GM23338 (cell line): ENCODE results near the gene NUBPL.

Experiments used
- EZH2 ChIP-seq: fragments of 200-600 bp; sonication (generic); IDR thresholded peaks from one replicate; pipeline ENCODE4 v1.8.0; 2017; ENCODE audit warnings: antibody characterized with exemption, mild to moderate bottlenecking, low read depth; ENCODE audit not compliant: unreplicated experiment
- EZH2phosphoT487 ChIP-seq: fragments of 200-600 bp; sonication (generic); IDR thresholded peaks from one replicate; pipeline ENCODE4 v1.8.1; 2018; ENCODE audit warnings: antibody characterized with exemption; ENCODE audit not compliant: unreplicated experiment
- JUNB ChIP-seq: IDR thresholded peaks from one replicate; pipeline ENCODE4 v1.6.1; 2016; ENCODE audit warnings: antibody characterized with exemption; ENCODE audit not compliant: unreplicated experiment
- NANOG ChIP-seq: IDR thresholded peaks from 2 replicates; pipeline ENCODE4 v1.6.1; 2016; ENCODE audit warnings: antibody characterized with exemption, borderline replicate concordance
- POLR2AphosphoS5 ChIP-seq: IDR thresholded peaks from 2 replicates; pipeline ENCODE4 v1.6.1; 2016; ENCODE audit warnings: antibody characterized with exemption, low read depth
- ZNF331 ChIP-seq: fragments of 250-450 bp; sonication (Bioruptor Pico); IDR thresholded peaks from 2 replicates; pipeline ENCODE4 v1.5.0; 2020; ENCODE audit warnings: low read depth, mild to moderate bottlenecking, moderate library complexity
- TF ChIP-seq, protein P1 (sequence below), 2 experiments: fragments of 200-600 bp in 1 of 2; sonication (generic) in 1 of 2; conservative IDR thresholded peaks; 2 replicates each; pipeline versions ENCODE4 v1.5.1 to v1.6.1; 2016 to 2017; ENCODE audit warnings: antibody characterized with exemption in 2 of 2, low read depth in 2 of 2, mild to moderate bottlenecking in 2 of 2, moderate library complexity in 1 of 2
- TF ChIP-seq, protein P2 (sequence below): IDR thresholded peaks from 2 replicates; pipeline ENCODE4 v1.6.1; 2016; ENCODE audit warnings: antibody characterized with exemption
- TF ChIP-seq, protein P3 (sequence below): IDR thresholded peaks from one replicate; pipeline ENCODE4 v1.6.1; 2018; ENCODE audit warnings: antibody characterized with exemption; ENCODE audit not compliant: unreplicated experiment

DNA sequence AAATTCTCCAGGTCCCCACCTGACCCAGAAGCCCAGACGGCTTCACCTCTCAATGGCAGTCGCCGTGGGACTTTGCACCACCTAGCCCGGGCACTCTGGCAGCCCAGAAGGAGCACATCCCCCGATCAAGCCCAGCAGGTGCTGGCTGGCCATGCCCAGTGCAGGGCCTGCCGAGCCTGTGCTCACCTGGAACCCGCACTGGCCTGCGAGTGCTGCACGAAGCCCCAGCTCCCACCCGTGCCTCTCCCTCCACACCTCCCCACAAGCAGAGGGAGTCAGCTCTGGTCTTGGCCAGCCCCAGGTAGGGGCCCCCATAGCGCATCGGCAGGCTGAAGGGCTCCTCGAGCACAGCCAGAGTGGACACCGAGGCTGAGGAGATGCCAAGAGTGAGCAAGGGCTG, 144.5 kb downstream of the NUBPL start:
- TF ChIP-seq, protein P1, sequence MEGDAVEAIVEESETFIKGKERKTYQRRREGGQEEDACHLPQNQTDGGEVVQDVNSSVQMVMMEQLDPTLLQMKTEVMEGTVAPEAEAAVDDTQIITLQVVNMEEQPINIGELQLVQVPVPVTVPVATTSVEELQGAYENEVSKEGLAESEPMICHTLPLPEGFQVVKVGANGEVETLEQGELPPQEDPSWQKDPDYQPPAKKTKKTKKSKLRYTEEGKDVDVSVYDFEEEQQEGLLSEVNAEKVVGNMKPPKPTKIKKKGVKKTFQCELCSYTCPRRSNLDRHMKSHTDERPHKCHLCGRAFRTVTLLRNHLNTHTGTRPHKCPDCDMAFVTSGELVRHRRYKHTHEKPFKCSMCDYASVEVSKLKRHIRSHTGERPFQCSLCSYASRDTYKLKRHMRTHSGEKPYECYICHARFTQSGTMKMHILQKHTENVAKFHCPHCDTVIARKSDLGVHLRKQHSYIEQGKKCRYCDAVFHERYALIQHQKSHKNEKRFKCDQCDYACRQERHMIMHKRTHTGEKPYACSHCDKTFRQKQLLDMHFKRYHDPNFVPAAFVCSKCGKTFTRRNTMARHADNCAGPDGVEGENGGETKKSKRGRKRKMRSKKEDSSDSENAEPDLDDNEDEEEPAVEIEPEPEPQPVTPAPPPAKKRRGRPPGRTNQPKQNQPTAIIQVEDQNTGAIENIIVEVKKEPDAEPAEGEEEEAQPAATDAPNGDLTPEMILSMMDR (conservative IDR thresholded peaks at IDR 0.05; ENCODE audit: low read depth in 2 of 2) = no peak
- no peak for TF ChIP-seq EZH2
- TF ChIP-seq JUNB = no peak
- TF ChIP-seq EZH2phosphoT487 = no peak
- no peak for TF ChIP-seq ZNF331
- TF ChIP-seq POLR2AphosphoS5 = no peak
- TF ChIP-seq, protein P2, sequence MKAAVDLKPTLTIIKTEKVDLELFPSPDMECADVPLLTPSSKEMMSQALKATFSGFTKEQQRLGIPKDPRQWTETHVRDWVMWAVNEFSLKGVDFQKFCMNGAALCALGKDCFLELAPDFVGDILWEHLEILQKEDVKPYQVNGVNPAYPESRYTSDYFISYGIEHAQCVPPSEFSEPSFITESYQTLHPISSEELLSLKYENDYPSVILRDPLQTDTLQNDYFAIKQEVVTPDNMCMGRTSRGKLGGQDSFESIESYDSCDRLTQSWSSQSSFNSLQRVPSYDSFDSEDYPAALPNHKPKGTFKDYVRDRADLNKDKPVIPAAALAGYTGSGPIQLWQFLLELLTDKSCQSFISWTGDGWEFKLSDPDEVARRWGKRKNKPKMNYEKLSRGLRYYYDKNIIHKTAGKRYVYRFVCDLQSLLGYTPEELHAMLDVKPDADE = no peak
- TF ChIP-seq, protein P3, sequence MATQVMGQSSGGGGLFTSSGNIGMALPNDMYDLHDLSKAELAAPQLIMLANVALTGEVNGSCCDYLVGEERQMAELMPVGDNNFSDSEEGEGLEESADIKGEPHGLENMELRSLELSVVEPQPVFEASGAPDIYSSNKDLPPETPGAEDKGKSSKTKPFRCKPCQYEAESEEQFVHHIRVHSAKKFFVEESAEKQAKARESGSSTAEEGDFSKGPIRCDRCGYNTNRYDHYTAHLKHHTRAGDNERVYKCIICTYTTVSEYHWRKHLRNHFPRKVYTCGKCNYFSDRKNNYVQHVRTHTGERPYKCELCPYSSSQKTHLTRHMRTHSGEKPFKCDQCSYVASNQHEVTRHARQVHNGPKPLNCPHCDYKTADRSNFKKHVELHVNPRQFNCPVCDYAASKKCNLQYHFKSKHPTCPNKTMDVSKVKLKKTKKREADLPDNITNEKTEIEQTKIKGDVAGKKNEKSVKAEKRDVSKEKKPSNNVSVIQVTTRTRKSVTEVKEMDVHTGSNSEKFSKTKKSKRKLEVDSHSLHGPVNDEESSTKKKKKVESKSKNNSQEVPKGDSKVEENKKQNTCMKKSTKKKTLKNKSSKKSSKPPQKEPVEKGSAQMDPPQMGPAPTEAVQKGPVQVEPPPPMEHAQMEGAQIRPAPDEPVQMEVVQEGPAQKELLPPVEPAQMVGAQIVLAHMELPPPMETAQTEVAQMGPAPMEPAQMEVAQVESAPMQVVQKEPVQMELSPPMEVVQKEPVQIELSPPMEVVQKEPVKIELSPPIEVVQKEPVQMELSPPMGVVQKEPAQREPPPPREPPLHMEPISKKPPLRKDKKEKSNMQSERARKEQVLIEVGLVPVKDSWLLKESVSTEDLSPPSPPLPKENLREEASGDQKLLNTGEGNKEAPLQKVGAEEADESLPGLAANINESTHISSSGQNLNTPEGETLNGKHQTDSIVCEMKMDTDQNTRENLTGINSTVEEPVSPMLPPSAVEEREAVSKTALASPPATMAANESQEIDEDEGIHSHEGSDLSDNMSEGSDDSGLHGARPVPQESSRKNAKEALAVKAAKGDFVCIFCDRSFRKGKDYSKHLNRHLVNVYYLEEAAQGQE = no peak
- no peak for TF ChIP-seq NANOG
